HEK293 (cell line): Measurements from ENCODE around the gene SQSTM1.

Experiments used
- BCL11A ChIP-seq: fragments of 450-650 bp; formaldehyde crosslinking; IDR thresholded peaks from 2 replicates; pipeline ENCODE4 v1.5.1; 2016; ENCODE audit warnings: low read depth, missing biosample characterization, missing genetic modification characterization
- HOXA7 ChIP-seq: sonication (generic); formaldehyde crosslinking; IDR thresholded peaks from 2 replicates; pipeline ENCODE4 v1.8.1; 2022; ENCODE audit warnings: missing genetic modification reagents, borderline replicate concordance
- MZF1 ChIP-seq: fragments of 450-650 bp; formaldehyde crosslinking; IDR thresholded peaks from 2 replicates; pipeline ENCODE4 v1.5.1; 2017; ENCODE audit warnings: missing biosample characterization, missing genetic modification characterization, borderline replicate concordance
- PRDM1 ChIP-seq: fragments of 450-650 bp; formaldehyde crosslinking; IDR thresholded peaks from 2 replicates; pipeline ENCODE4; 2016; ENCODE audit warnings: missing biosample characterization, missing genetic modification characterization
- SCRT1 ChIP-seq: fragments of 450-650 bp; formaldehyde crosslinking; IDR thresholded peaks from 2 replicates; pipeline ENCODE4 v1.5.1; 2016; ENCODE audit warnings: missing biosample characterization, missing genetic modification characterization, borderline replicate concordance
- SCRT2 ChIP-seq: fragments of 450-650 bp; formaldehyde crosslinking; IDR thresholded peaks from 2 replicates; pipeline ENCODE4 v1.5.1; 2016; ENCODE audit warnings: missing biosample characterization, missing genetic modification characterization
- TCF7L2 ChIP-seq: IDR thresholded peaks from 2 replicates; pipeline ENCODE4 v1.6.1; 2011; ENCODE audit warnings: low read depth, mild to moderate bottlenecking, inconsistent platforms, low read length, moderate library complexity, borderline replicate concordance
- ZBTB7A ChIP-seq: fragments of 450-650 bp; formaldehyde crosslinking; IDR thresholded peaks from 2 replicates; pipeline ENCODE4 v1.5.1; 2016; ENCODE audit warnings: low read depth, missing biosample characterization, missing genetic modification characterization
- ZIC2 ChIP-seq: fragments of 450-650 bp; formaldehyde crosslinking; IDR thresholded peaks from 2 replicates; pipeline ENCODE4 v1.5.1; 2016; ENCODE audit warnings: missing biosample characterization, missing genetic modification characterization
- ZNF155 ChIP-seq: fragments of 450-650 bp; formaldehyde crosslinking; IDR thresholded peaks from 2 replicates; pipeline ENCODE4 v1.5.1; 2016; ENCODE audit warnings: missing biosample characterization, missing genetic modification characterization
- ZNF2 ChIP-seq: fragments of 450-650 bp; formaldehyde crosslinking; IDR thresholded peaks from 2 replicates; pipeline ENCODE4 v1.5.1; 2016; ENCODE audit warnings: missing biosample characterization, missing genetic modification characterization
- ZNF214 ChIP-seq: fragments of 450-650 bp; formaldehyde crosslinking; IDR thresholded peaks from 2 replicates; pipeline ENCODE4 v1.5.1; 2017; ENCODE audit warnings: missing biosample characterization, mild to moderate bottlenecking, missing genetic modification characterization, borderline replicate concordance
- ZNF266 ChIP-seq: fragments of 450-650 bp; formaldehyde crosslinking; IDR thresholded peaks from 2 replicates; pipeline ENCODE4 v1.5.1; 2016; ENCODE audit warnings: missing biosample characterization, missing genetic modification characterization, low read depth
- ZNF341 ChIP-seq: fragments of 450-650 bp; formaldehyde crosslinking; IDR thresholded peaks from 2 replicates; pipeline ENCODE4; 2016; ENCODE audit warnings: low read depth, missing biosample characterization, missing genetic modification characterization
- ZNF433 ChIP-seq: fragments of 450-650 bp; formaldehyde crosslinking; IDR thresholded peaks from 2 replicates; pipeline ENCODE4 v1.5.1; 2016; ENCODE audit warnings: missing biosample characterization, missing genetic modification characterization, low read depth
- ZNF549 ChIP-seq: fragments of 450-650 bp; IDR thresholded peaks from 2 replicates; pipeline ENCODE4 v1.5.1; 2018; ENCODE audit warnings: missing biosample characterization, missing genetic modification characterization, mild to moderate bottlenecking, inconsistent platforms, moderate library complexity
- ZNF830 ChIP-seq: fragments of 450-650 bp; IDR thresholded peaks from 2 replicates; pipeline ENCODE4 v1.5.0; 2018; ENCODE audit warnings: missing biosample characterization, missing genetic modification characterization, low read depth, mild to moderate bottlenecking, moderate library complexity
- ZSCAN30 ChIP-seq: fragments of 450-650 bp; IDR thresholded peaks from 2 replicates; pipeline ENCODE4 v1.5.1; 2018; ENCODE audit warnings: missing biosample characterization, mild to moderate bottlenecking, missing genetic modification characterization, moderate library complexity
- TF ChIP-seq, protein P1 (sequence below): fragments of 450-650 bp; formaldehyde crosslinking; IDR thresholded peaks from 2 replicates; pipeline ENCODE4 v1.5.1; 2016; ENCODE audit warnings: missing biosample characterization, missing genetic modification characterization, borderline replicate concordance
- TF ChIP-seq, protein P2 (sequence below): fragments of 450-650 bp; formaldehyde crosslinking; IDR thresholded peaks from 2 replicates; pipeline ENCODE4 v1.5.1; 2016; ENCODE audit warnings: missing biosample characterization, missing genetic modification characterization
- TF ChIP-seq, protein P3 (sequence below): fragments of 450-650 bp; formaldehyde crosslinking; IDR thresholded peaks from 2 replicates; pipeline ENCODE4 v1.5.1; 2016; ENCODE audit warnings: missing biosample characterization, missing genetic modification characterization
- TF ChIP-seq, protein P4 (sequence below): sonication (generic); formaldehyde crosslinking; IDR thresholded peaks from 2 replicates; pipeline ENCODE4 v1.8.1; 2022; ENCODE audit warnings: mild to moderate bottlenecking, moderate library complexity, missing genetic modification reagents
- TF ChIP-seq, protein P5 (sequence below): fragments of 450-650 bp; IDR thresholded peaks from 2 replicates; pipeline ENCODE4 v1.5.1; 2018; ENCODE audit warnings: missing biosample characterization, mild to moderate bottlenecking, missing genetic modification characterization
- TF ChIP-seq, protein P6 (sequence below): fragments of 450-650 bp; formaldehyde crosslinking; IDR thresholded peaks from 2 replicates; pipeline ENCODE4 v1.5.1; 2016; ENCODE audit warnings: missing biosample characterization, missing genetic modification characterization

Gene SQSTM1

DNA sequence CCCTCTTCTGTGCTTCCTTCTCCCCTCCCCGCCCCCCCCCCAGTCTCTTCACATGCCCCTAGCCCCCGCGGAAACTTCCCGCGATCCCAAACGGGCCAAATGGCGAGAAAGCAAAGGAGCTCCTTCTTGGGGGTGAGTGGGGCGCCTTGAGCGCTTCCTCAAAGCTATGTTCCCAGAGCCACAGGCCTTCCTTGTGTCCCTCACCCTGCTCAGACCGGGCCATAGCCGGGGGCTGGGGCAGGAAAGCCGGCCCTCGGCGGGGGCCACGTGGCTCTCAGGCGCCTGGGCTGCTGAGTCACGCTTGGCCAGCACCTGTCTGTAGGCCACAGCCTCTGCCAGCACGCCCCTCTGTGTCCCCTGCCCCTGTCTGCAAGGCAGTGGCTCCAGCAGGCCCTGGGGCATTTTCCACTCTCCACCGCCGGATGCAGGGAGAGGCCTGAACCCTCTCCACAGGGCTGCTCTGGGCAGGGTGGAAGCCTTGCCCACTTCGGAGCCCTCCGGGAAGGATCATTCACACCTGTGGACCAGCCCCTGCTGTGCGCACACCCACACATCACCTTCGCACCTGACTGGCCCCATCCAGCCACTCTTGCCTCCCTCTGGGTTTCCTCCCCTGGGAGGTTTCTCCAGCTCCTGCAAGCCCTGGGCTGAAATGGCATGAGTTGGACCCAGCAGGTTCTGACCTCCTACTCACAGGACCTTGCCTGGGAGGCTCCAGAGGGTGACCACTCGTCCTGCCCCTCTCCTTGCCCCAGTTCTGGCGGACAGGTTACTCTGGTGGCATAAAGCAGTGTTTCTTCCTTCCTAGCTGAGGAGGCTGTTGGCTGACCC, 1.2 kb upstream of the SQSTM1 start (continued):
- TF ChIP-seq, protein P1, sequence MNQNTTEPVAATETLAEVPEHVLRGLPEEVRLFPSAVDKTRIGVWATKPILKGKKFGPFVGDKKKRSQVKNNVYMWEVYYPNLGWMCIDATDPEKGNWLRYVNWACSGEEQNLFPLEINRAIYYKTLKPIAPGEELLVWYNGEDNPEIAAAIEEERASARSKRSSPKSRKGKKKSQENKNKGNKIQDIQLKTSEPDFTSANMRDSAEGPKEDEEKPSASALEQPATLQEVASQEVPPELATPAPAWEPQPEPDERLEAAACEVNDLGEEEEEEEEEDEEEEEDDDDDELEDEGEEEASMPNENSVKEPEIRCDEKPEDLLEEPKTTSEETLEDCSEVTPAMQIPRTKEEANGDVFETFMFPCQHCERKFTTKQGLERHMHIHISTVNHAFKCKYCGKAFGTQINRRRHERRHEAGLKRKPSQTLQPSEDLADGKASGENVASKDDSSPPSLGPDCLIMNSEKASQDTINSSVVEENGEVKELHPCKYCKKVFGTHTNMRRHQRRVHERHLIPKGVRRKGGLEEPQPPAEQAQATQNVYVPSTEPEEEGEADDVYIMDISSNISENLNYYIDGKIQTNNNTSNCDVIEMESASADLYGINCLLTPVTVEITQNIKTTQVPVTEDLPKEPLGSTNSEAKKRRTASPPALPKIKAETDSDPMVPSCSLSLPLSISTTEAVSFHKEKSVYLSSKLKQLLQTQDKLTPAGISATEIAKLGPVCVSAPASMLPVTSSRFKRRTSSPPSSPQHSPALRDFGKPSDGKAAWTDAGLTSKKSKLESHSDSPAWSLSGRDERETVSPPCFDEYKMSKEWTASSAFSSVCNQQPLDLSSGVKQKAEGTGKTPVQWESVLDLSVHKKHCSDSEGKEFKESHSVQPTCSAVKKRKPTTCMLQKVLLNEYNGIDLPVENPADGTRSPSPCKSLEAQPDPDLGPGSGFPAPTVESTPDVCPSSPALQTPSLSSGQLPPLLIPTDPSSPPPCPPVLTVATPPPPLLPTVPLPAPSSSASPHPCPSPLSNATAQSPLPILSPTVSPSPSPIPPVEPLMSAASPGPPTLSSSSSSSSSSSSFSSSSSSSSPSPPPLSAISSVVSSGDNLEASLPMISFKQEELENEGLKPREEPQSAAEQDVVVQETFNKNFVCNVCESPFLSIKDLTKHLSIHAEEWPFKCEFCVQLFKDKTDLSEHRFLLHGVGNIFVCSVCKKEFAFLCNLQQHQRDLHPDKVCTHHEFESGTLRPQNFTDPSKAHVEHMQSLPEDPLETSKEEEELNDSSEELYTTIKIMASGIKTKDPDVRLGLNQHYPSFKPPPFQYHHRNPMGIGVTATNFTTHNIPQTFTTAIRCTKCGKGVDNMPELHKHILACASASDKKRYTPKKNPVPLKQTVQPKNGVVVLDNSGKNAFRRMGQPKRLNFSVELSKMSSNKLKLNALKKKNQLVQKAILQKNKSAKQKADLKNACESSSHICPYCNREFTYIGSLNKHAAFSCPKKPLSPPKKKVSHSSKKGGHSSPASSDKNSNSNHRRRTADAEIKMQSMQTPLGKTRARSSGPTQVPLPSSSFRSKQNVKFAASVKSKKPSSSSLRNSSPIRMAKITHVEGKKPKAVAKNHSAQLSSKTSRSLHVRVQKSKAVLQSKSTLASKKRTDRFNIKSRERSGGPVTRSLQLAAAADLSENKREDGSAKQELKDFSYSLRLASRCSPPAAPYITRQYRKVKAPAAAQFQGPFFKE (tag by site-specific recombination) = no peak
- TF ChIP-seq ZNF549 (tag by site-specific recombination) (no peak), SCRT2 (tag by site-specific recombination) (peak; percentile 97), SCRT1 (peak; percentile 95), ZNF2 (tag by site-specific recombination) (no peak), ZSCAN30 (tag by site-specific recombination) (no peak), ZNF341 (tag by site-specific recombination) (0 out of 2 replicates have a peak, but pooled peaks have one; percentile 4), ZIC2 (tag by site-specific recombination) (peak; percentile 93), ZNF830 (no peak), BCL11A (tag by site-specific recombination) (peak; percentile 58), PRDM1 (tag by site-specific recombination) (peak; percentile 65; the same call in 1 of the 2 replicates), TCF7L2 (no peak), ZNF155 (tag by site-specific recombination) (no peak), ZNF266 (tag by site-specific recombination) (no peak; the same call in 1 of the 2 replicates), ZNF433 (tag by site-specific recombination) (no peak), HOXA7 (no peak), MZF1 (tag by site-specific recombination) (no peak), ZBTB7A (tag by site-specific recombination) (no peak), ZNF214 (tag by site-specific recombination) (no peak)
- TF ChIP-seq, protein P2, sequence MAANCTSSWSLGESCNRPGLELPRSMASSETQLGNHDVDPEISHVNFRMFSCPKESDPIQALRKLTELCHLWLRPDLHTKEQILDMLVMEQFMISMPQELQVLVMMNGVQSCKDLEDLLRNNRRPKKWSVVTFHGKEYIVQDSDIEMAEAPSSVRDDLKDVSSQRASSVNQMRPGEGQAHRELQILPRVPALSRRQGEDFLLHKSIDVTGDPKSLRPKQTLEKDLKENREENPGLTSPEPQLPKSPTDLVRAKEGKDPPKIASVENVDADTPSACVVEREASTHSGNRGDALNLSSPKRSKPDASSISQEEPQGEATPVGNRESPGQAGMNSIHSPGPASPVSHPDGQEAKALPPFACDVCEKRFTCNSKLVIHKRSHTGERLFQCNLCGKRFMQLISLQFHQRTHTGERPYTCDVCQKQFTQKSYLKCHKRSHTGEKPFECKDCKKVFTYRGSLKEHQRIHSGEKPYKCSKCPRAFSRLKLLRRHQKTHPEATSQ = no peak
- TF ChIP-seq, protein P3, sequence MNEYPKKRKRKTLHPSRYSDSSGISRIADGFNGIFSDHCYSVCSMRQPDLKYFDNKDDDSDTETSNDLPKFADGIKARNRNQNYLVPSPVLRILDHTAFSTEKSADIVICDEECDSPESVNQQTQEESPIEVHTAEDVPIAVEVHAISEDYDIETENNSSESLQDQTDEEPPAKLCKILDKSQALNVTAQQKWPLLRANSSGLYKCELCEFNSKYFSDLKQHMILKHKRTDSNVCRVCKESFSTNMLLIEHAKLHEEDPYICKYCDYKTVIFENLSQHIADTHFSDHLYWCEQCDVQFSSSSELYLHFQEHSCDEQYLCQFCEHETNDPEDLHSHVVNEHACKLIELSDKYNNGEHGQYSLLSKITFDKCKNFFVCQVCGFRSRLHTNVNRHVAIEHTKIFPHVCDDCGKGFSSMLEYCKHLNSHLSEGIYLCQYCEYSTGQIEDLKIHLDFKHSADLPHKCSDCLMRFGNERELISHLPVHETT = peak; percentile 8; the same call in 1 of the 2 replicates
- TF ChIP-seq, protein P4, sequence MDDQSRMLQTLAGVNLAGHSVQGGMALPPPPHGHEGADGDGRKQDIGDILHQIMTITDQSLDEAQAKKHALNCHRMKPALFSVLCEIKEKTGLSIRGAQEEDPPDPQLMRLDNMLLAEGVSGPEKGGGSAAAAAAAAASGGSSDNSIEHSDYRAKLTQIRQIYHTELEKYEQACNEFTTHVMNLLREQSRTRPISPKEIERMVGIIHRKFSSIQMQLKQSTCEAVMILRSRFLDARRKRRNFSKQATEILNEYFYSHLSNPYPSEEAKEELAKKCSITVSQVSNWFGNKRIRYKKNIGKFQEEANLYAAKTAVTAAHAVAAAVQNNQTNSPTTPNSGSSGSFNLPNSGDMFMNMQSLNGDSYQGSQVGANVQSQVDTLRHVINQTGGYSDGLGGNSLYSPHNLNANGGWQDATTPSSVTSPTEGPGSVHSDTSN (CRISPR knock-in tag) = no peak
- TF ChIP-seq, protein P5, sequence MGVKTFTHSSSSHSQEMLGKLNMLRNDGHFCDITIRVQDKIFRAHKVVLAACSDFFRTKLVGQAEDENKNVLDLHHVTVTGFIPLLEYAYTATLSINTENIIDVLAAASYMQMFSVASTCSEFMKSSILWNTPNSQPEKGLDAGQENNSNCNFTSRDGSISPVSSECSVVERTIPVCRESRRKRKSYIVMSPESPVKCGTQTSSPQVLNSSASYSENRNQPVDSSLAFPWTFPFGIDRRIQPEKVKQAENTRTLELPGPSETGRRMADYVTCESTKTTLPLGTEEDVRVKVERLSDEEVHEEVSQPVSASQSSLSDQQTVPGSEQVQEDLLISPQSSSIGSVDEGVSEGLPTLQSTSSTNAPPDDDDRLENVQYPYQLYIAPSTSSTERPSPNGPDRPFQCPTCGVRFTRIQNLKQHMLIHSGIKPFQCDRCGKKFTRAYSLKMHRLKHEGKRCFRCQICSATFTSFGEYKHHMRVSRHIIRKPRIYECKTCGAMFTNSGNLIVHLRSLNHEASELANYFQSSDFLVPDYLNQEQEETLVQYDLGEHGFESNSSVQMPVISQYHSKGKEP (tag by site-specific recombination) = no peak
- TF ChIP-seq, protein P6, sequence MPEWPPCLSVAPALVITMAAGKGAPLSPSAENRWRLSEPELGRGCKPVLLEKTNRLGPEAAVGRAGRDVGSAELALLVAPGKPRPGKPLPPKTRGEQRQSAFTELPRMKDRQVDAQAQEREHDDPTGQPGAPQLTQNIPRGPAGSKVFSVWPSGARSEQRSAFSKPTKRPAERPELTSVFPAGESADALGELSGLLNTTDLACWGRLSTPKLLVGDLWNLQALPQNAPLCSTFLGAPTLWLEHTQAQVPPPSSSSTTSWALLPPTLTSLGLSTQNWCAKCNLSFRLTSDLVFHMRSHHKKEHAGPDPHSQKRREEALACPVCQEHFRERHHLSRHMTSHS = no peak
